Activated CD8-positive, alpha-beta memory T cell treated with anti-CD3 and anti-CD28 coated beads for 4 hours (primary cell): ENCODE data around the gene PILRB.
"Not testable (repeated sequence)": the region's sequence is repeated elsewhere in the genome, so short reads cannot be mapped to it uniquely, and the experiment has no call there.

ENCODE experiments used
- DNase-seq, 2 donors: peaks; one replicate each; pipeline ENCODE4 v3.0.0-alpha.2; 2020; ENCODE audit warnings: low read depth in 2 of 2

The PILRB gene

DNA sequence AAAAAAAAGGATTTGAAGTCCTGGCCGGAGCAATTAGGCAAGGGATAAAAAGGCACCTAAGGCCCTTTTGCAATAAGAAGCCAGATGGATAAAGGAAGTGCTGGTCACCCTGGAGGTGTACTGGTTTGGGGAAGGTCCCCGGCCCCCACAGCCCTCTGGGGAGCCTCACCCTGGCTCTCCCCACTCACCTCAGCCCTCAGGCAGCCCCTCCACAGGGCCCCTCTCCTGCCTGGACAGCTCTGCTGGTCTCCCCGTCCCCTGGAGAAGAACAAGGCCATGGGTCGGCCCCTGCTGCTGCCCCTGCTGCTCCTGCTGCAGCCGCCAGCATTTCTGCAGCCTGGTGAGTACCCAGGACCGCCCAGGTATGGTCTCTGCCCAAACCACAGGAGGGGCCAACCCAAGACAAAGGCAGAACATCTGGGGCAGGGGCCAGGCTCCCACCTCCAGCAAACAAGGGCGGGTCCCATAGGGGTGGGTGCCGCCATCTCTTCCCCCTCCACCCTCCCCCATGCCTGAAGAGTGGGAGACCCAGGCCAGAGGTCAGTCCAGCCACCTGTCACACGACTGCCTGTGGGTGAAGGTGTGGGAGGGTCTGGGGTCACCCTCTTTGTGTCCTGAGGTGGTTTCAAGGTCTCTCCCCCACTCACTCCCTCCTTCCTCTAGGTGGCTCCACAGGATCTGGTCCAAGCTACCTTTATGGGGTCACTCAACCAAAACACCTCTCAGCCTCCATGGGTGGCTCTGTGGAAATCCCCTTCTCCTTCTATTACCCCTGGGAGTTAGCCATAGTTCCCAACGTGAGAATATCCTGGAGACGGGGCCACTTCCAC is at the start of gene PILRB:
Gene PILRB (plus strand): TSS at position 91 of the 830 bp plus-strand sequence. CDS start 186 bp downstream, at position 277.
- DNase-seq, result no peak

GRCh38 chr7:100318329-100318728 is 39.6 kb upstream of the PILRB start:
- DNase-seq, result not testable (repeated sequence)

DNA sequence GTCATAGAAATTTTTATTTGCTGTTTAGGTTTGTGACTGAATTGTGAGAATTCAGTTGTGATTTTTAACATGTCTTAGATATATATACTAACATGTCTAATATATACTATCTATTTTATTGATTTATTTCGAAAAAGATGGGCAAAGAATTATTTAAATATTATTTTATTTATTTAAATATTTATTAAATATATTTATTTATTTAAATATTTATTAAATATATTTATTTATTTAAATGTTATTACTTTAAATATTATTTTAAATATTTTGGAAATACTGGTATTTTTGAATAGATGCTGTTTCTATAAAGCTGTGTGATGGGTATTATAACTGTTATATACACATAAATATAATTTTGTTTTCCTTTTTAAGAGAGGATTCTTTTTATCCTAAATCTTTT is 36.3 kb upstream of the PILRB start:
- DNase-seq, result not testable (repeated sequence)

DNA sequence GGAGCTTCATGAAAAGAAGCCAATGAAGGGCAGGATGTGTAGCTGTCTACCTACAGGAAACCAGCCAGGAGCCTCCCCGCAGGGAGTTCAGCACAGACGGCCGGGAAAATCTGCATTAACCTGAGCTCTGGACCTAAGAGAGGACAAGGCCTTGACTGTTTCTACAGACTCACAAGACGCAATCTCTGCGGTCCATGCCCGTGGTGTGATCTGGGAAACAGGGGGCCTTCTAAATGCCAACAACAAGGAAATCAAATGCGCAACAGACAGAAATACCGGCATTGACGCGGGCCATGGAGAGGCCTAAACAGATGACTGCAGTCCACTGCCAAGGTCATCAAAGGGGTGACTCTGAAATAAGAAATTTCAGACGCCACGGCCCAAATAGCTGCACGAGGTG is 33.7 kb upstream of the PILRB start:
- DNase-seq, result not testable (repeated sequence)

DNA sequence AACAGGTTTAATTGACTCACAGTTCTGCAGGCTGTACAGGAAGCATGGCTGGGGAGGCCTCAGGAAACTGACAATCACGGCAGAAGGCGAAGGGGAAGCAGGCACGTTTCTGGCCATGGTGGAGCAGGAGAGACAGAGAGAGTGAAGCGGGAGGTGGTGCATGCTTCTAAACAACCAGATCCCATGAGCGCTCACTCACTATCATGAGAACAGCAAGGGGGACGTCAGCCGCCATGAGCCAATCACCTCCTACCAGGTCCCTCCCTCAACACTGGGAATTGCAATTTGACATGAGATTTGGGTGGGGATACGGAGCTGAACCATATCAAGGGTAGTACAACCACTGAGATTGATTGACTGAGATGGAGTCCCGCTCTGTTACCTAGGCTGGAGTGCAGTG is 32.2 kb upstream of the PILRB start:
- DNase-seq, result not testable (repeated sequence)

- DNase-seq, result not testable (repeated sequence)
Measured at GRCh38 chr7:100326914-100327313, 31.0 kb upstream of the PILRB start.

- peak; percentile 68 for DNase-seq
Measured at GRCh38 chr7:100335566-100336466, 22.1 kb upstream of the PILRB start.

- not testable (repeated sequence) for DNase-seq
Measured at GRCh38 chr7:100338083-100338696, 19.7 kb upstream of the PILRB start.

GRCh38 chr7:100341286-100341685 is 16.6 kb upstream of the PILRB start:
- DNase-seq, result not testable (repeated sequence)

- no peak for DNase-seq
Measured at GRCh38 chr7:100342765-100343164, 15.2 kb upstream of the PILRB start.

DNA sequence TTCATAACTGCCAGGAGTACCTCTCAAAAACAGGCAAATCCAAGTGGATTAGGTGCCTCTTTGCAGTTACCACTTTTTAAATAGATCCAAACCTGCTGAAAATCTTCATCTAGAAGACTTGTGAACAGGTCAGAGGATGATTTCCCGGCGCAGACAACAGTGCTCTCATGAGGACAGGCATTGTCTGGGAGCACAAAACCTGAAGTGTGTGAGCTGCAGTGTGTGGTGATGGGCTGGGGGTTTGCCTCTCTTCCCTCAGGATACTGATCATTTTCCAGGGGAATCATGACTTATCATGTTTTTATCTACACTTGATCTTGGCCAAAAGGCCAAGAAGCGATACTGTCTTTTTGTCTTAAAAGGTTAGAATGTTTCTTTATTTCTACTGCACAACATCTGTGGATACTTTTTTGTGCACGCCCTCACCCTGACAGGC is 13.8 kb upstream of the PILRB start:
- not testable (repeated sequence) for DNase-seq

GRCh38 chr7:100344560-100345287 is 13.2 kb upstream of the PILRB start:
- DNase-seq, result peak; percentile 57 to 81

GRCh38 chr7:100345288-100345672 is 12.6 kb upstream of the PILRB start:
- peak in 1 of 2 donors; percentile 50 for DNase-seq

- no peak for DNase-seq
Measured at GRCh38 chr7:100346921-100347320, 11.0 kb upstream of the PILRB start.

DNA sequence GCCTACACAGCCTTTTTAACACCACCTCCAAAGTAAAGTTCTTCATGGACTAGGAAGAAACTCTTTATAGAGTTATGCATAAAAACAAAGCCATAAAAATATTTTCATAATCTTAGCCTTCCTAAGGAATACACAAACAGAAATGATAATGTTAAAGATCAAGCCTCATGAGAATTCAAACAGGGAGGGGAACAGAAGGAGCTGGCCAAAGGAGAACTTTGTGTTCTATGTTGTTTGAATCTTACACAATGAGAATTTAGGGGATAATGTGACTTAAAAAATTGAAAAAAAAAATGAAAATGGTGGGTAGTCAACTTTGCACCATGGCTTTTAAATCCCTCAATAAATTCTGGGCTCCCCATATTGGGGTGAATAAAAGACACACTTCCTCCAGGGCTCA is 9.1 kb upstream of the PILRB start:
- DNase-seq, result no peak

DNA sequence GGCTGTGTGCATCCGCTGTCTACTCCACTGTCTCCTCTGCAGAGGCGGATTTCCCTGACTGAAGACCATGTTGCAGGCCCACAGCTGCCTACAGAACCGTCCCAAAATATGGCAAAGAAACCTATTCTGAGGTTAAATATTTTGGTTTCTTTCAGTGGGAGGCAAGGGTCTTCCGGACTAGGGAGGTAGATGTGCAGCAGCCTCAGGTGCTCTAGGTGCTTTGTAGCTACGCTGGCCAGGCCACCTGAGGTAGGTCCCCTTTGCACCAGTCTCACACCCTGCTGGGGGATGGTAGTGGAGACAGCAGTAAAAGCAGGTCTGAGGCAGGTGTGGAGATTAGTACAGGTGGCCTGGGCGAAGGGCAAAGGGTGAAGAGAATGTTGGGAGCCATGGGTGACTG is 8.2 kb upstream of the PILRB start:
- DNase-seq, result no peak

DNA sequence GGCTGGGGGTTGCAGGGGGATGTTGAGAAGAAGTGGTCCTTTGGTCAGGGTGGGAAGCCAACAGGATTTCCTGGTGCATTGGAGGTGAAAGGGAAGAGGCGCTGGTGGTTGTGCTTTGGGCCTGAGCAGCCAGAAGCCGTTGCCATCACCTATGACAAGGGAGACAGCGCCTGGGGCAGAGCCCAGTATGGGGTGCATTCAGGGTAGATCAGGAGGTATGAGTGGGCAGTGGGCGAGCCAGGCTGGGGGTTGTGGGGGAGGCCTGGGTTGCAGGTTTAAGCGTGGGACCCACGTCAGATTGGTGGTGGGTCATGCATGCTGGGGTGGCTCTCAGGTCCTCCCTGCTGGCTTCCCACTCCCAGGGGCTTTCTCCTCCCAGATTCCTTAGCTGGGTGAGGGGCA is 6.3 kb upstream of the PILRB start:
- no peak for DNase-seq

GRCh38 chr7:100352230-100352781 is 5.6 kb upstream of the PILRB start:
- not testable (repeated sequence) for DNase-seq

GRCh38 chr7:100352984-100353684 is 4.8 kb upstream of the PILRB start:
- DNase-seq, result no peak

DNA sequence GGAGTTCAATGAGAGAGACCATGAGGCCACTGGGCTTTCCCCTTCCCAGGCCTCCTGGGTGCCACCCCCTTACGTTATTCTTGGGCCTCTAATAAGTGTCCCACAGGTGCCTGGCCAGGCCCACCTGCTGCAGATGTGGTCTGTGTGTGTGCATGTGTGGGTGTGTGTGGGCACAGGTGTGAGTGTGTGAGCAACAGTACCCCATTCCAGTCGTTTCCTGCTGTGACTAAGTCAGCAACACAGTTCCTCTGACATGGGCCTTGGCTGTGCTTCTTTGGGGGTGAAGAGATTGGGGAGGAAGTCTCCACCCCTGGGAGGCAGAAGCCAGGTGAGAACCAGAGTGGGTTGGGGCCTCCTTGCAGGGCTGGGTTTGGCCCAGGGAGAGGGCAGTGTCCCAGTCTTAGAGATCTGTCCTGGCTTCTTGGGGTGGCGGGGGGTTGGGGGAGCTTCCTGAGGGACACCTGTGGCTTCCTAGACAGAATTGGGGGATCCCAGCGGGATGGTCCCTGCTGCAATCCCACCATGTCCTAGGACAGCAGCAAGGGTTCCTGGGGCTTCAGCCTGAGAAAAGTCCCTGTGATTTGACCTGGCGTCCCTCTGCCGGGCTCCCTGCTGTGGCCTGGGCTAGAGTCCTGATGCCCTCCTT is 4.1 kb upstream of the PILRB start:
- peak; percentile 39 to 42 for DNase-seq
